ENCODE measurements around the gene MAP9. TPM values are rescaled to one million over a fixed set of nuclear protein-coding genes. Genes with fewer than 3 reads are reported as not detected.

Gene MAP9
- total RNA-seq, 1 donor from 2014 or later = 13.6 TPM

- H3K27me3 Mint-ChIP-seq (ENCODE audit: low read depth) = peaks cover 10% of the 10 kb centered on the region
- H3K4me3 Mint-ChIP-seq (ENCODE audit: unreplicated experiment) = no peak overlapping the region
- DNase-seq (ENCODE audit: low spot score) = no peak
- no peaks in the 10 kb centered on the region for H3K36me3 Mint-ChIP-seq (ENCODE audit: low read depth)
- no peak overlapping the region for H3K27ac Mint-ChIP-seq (ENCODE audit: unreplicated experiment)
- peaks cover 9% of the 10 kb centered on the region for H3K4me1 Mint-ChIP-seq (ENCODE audit: low read depth)
- H3K9me3 Mint-ChIP-seq (ENCODE audit: low read depth) = no peaks in the 10 kb centered on the region
- no peak for TF ChIP-seq CTCF (IDR thresholded peaks at IDR 0.05)
Observed at GRCh38 chr4:155413451-155413850, 36.7 kb upstream of the MAP9 start.

- no peaks in the 10 kb centered on the region for H3K36me3 Mint-ChIP-seq (ENCODE audit: low read depth)
- peaks cover 10% of the 10 kb centered on the region for H3K27me3 Mint-ChIP-seq (ENCODE audit: low read depth)
- H3K4me3 Mint-ChIP-seq (ENCODE audit: unreplicated experiment) = no peak overlapping the region
- DNase-seq (ENCODE audit: low spot score) = no peak
- no peak overlapping the region for H3K27ac Mint-ChIP-seq (ENCODE audit: unreplicated experiment)
- TF ChIP-seq CTCF (IDR thresholded peaks at IDR 0.05) = no peak
- no peaks in the 10 kb centered on the region for H3K4me1 Mint-ChIP-seq (ENCODE audit: low read depth)
- no peaks in the 10 kb centered on the region for H3K9me3 Mint-ChIP-seq (ENCODE audit: low read depth)
Observed at GRCh38 chr4:155411546-155411945, 34.8 kb upstream of the MAP9 start.

GRCh38 chr4:155408796-155409195 is 32.0 kb upstream of the MAP9 start:
- TF ChIP-seq CTCF (IDR thresholded peaks at IDR 0.05) = no peak
- Mint-ChIP-seq H3K36me3 (ENCODE audit: low read depth) (no peaks in the 10 kb centered on the region), H3K4me3 (ENCODE audit: unreplicated experiment) (no peak overlapping the region), H3K4me1 (ENCODE audit: low read depth) (peaks cover 6% of the 10 kb centered on the region), H3K27ac (ENCODE audit: unreplicated experiment) (no peak overlapping the region), H3K9me3 (ENCODE audit: low read depth) (no peaks in the 10 kb centered on the region), H3K27me3 (ENCODE audit: low read depth) (peaks cover 14% of the 10 kb centered on the region)
- DNase-seq (ENCODE audit: low spot score) = no peak

- Mint-ChIP-seq H3K4me3 (ENCODE audit: unreplicated experiment) (no peak overlapping the region), H3K4me1 (ENCODE audit: low read depth) (peaks cover 6% of the 10 kb centered on the region), H3K9me3 (ENCODE audit: low read depth) (no peaks in the 10 kb centered on the region), H3K27ac (ENCODE audit: unreplicated experiment) (no peak overlapping the region), H3K27me3 (ENCODE audit: low read depth) (peaks cover 17% of the 10 kb centered on the region), H3K36me3 (ENCODE audit: low read depth) (no peaks in the 10 kb centered on the region)
- DNase-seq (ENCODE audit: low spot score) = no peak
- no peak for TF ChIP-seq CTCF (IDR thresholded peaks at IDR 0.05)
Observed at GRCh38 chr4:155407480-155407879, 30.7 kb upstream of the MAP9 start.

- H3K4me1 Mint-ChIP-seq (ENCODE audit: low read depth) = peaks cover 6% of the 10 kb centered on the region
- no peak for TF ChIP-seq CTCF (IDR thresholded peaks at IDR 0.05)
- peaks cover 18% of the 10 kb centered on the region for H3K27me3 Mint-ChIP-seq (ENCODE audit: low read depth)
- no peak overlapping the region for H3K4me3 Mint-ChIP-seq (ENCODE audit: unreplicated experiment)
- no peaks in the 10 kb centered on the region for H3K9me3 Mint-ChIP-seq (ENCODE audit: low read depth)
- DNase-seq (ENCODE audit: low spot score) = no peak
- H3K27ac Mint-ChIP-seq (ENCODE audit: unreplicated experiment) = no peak overlapping the region
- H3K36me3 Mint-ChIP-seq (ENCODE audit: low read depth) = no peaks in the 10 kb centered on the region
Observed at GRCh38 chr4:155405059-155405458, 28.3 kb upstream of the MAP9 start.

All from chondrocyte (in vitro differentiated cells).